ENCODE data around the gene MYL7.

The MYL7 gene

DNA sequence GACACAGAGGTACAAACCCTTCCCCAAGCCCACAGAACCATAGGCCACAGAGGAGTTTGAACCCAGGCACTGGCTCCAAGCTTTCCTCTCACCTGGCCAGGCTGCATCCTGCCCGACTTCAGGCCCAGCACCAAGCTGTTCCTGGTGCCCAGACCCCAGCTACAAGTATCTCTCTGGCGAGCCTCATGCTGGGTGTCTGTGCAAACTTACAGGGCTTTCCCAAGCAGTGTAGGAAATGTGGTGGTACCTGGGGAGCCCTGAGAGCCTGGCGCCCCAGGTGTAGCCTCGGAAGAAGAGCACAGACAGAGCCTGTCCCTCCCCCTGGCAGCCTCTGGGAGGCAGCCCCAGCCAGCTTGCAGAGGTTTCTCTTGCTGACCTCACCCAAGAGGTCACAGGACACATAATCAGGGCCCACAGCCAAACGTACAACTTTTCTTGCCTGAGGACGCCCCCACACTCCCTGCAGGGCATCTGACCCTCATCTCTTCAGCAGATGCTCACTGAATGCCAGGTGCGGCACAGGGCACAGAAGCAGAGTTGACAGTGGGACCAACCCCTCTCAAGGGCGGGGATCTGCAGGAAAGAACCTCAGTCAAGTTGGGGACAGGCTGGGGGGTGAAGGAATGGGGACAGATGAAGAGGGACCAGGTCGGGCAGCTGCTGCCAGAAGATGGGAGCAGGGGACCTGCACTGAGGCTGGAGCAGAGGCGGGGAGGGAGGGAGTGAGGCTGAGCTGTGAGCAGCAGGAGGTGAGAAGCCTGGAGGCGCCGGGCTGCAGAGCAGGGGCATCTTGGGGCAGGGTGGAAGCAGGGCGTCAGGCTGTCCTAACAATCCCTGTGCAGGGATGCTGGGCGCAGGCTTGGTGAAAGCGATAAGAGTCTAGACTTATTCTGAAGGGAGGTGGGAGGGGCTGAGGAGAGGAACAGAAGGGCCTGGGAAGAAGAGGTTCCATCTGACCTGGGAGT, 16.3 kb upstream of the MYL7 start:
- Histone ChIP-seq H3K36me3 (ENCODE audit: control insufficient read depth, insufficient read depth, low read length) (no peaks in the 10 kb centered on the region), H3K27ac (ENCODE audit: low read length) (no peak overlapping the region), H3K4me3 (ENCODE audit: low read length) (no peak overlapping the region), H3K9me3 (ENCODE audit: control insufficient read depth, insufficient read depth, low read length) (no peaks in the 10 kb centered on the region), H3K27me3 (ENCODE audit: control insufficient read depth, insufficient read depth, low read length) (no peaks in the 10 kb centered on the region), H3K4me1 (ENCODE audit: control insufficient read depth, insufficient read depth, low read length) (peaks cover 1% of the 10 kb centered on the region; the same call in 1 of the 2 replicates)
- no CpG with 5 or more reads among the region's 15 CpGs for WGBS (ENCODE audit: insufficient coverage, insufficient read length)
- DNase-seq (ENCODE audit: low read depth, low spot score): no peak

DNA sequence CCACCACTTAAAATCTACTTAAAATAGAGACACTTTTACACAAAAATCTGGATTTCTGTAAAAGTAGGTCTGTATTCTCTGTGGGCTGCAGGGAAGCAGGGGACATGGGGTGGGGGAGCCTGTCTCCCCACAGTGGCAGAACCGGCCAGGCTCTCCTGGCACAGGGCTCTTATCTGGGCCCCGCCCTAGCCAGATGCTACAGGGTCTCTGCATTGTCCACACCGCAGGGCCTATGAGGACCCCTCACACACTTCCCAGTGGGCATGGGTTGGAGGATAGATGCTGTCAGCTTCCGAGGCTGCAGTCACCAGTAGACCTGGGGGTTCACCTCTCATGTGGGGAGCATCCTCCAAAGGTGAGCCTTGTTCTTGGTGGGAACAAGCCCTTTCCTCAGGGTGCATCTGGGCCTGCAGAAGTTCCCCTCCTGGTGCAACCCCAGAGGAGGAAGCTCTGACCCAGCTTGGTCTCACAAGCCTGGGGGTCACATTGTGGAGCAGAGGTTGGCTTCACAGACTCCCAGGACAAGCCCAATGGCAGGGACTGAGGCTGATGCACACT, 15.4 kb upstream of the MYL7 start:
- DNase-seq (ENCODE audit: low read depth, low spot score): no peak
- H3K9me3 ChIP-seq (ENCODE audit: control insufficient read depth, insufficient read depth, low read length): no peaks in the 10 kb centered on the region
- H3K4me3 ChIP-seq (ENCODE audit: low read length): no peak overlapping the region
- no peak overlapping the region for H3K27ac ChIP-seq (ENCODE audit: low read length)
- no CpG with 5 or more reads among the region's 4 CpGs for WGBS (ENCODE audit: insufficient coverage, insufficient read length)
- peaks cover 1% of the 10 kb centered on the region; the same call in 1 of the 2 replicates for H3K4me1 ChIP-seq (ENCODE audit: control insufficient read depth, insufficient read depth, low read length)
- no peaks in the 10 kb centered on the region for H3K36me3 ChIP-seq (ENCODE audit: control insufficient read depth, insufficient read depth, low read length)
- H3K27me3 ChIP-seq (ENCODE audit: control insufficient read depth, insufficient read depth, low read length): no peaks in the 10 kb centered on the region

- H3K4me1 ChIP-seq (ENCODE audit: control insufficient read depth, insufficient read depth, low read length): peaks cover 1% of the 10 kb centered on the region; the same call in 1 of the 2 replicates
- no peak overlapping the region for H3K4me3 ChIP-seq (ENCODE audit: low read length)
- H3K9me3 ChIP-seq (ENCODE audit: control insufficient read depth, insufficient read depth, low read length): no peaks in the 10 kb centered on the region
- no peak for DNase-seq (ENCODE audit: low read depth, low spot score)
- WGBS (ENCODE audit: insufficient coverage, insufficient read length): no CpG with 5 or more reads among the region's 8 CpGs
- H3K36me3 ChIP-seq (ENCODE audit: control insufficient read depth, insufficient read depth, low read length): no peaks in the 10 kb centered on the region
- no peak overlapping the region for H3K27ac ChIP-seq (ENCODE audit: low read length)
- H3K27me3 ChIP-seq (ENCODE audit: control insufficient read depth, insufficient read depth, low read length): no peaks in the 10 kb centered on the region
These were observed 14.4 kb upstream of the MYL7 start for GRCh38 chr7:44155191-44156185.

GRCh38 chr7:44154703-44155102, 13.6 kb upstream of the MYL7 start:
- no peak for DNase-seq (ENCODE audit: low read depth, low spot score)
- peaks cover 1% of the 10 kb centered on the region; the same call in 1 of the 2 replicates for H3K4me1 ChIP-seq (ENCODE audit: control insufficient read depth, insufficient read depth, low read length)
- no peaks in the 10 kb centered on the region for H3K27me3 ChIP-seq (ENCODE audit: control insufficient read depth, insufficient read depth, low read length)
- no peaks in the 10 kb centered on the region for H3K36me3 ChIP-seq (ENCODE audit: control insufficient read depth, insufficient read depth, low read length)
- no peak overlapping the region for H3K4me3 ChIP-seq (ENCODE audit: low read length)
- no CpG with 5 or more reads among the region's 3 CpGs for WGBS (ENCODE audit: insufficient coverage, insufficient read length)
- H3K9me3 ChIP-seq (ENCODE audit: control insufficient read depth, insufficient read depth, low read length): no peaks in the 10 kb centered on the region
- H3K27ac ChIP-seq (ENCODE audit: low read length): no peak overlapping the region

GRCh38 chr7:44153948-44154335, 12.8 kb upstream of the MYL7 start:
- DNase-seq (ENCODE audit: low read depth, low spot score): no peak
- Histone ChIP-seq H3K36me3 (ENCODE audit: control insufficient read depth, insufficient read depth, low read length) (no peaks in the 10 kb centered on the region), H3K4me3 (ENCODE audit: low read length) (no peak overlapping the region), H3K9me3 (ENCODE audit: control insufficient read depth, insufficient read depth, low read length) (no peaks in the 10 kb centered on the region), H3K4me1 (ENCODE audit: control insufficient read depth, insufficient read depth, low read length) (peaks cover 1% of the 10 kb centered on the region; the same call in 1 of the 2 replicates), H3K27me3 (ENCODE audit: control insufficient read depth, insufficient read depth, low read length) (no peaks in the 10 kb centered on the region), H3K27ac (ENCODE audit: low read length) (no peak overlapping the region)
- WGBS (ENCODE audit: insufficient coverage, insufficient read length): no CpG with 5 or more reads among the region's 5 CpGs

DNA sequence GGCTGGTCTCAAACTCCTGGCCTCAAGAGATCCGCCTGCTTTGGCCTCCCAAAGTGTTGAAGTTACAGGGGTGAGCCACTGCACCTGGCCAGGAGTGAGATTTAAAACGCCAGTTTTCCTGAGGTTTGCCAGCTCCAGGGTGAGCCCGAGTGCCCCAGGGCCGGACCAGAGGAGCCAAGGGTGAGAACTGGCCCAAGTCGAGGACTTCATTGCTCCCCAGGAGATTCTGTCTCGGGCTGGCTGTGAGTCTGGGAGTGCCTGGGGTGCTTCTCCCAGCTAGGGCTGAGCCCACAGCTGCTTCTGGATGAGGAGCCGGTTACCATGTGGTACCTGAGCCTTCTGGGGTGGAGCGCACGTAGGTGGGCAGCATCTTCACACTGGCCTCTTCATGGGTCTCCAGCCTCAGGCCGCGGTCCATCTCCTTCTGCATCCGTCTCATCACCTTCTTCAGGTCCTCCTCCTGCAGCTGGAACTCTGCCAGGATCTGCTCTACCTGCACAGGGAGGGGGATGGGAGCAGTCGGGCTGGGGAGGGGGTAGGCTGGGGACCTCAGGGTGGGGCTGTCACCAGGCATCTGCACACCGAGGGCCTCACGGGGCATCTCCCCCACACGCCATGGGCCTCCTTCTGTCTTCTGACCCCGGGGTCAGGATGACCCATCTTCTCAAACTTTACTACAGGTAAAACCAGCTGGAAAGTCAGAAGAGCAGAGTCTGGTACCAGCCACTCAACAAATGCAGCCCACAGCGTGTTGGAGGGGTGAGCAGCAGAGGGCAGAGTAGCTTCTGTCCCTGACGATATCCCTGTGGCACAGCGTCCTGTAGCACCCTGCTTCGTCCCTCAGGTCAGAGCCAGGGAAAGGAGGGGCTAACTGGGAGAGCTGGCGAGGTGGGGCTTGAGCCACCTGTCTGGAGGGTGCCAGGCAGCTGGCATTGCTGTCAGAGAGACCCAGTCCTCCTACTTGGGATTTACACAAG, 12.1 kb upstream of the MYL7 start:
- H3K36me3 ChIP-seq (ENCODE audit: control insufficient read depth, insufficient read depth, low read length): no peaks in the 10 kb centered on the region
- H3K9me3 ChIP-seq (ENCODE audit: control insufficient read depth, insufficient read depth, low read length): no peaks in the 10 kb centered on the region
- H3K4me3 ChIP-seq (ENCODE audit: low read length): no peak overlapping the region
- no peaks in the 10 kb centered on the region for H3K27me3 ChIP-seq (ENCODE audit: control insufficient read depth, insufficient read depth, low read length)
- H3K27ac ChIP-seq (ENCODE audit: low read length): no peak overlapping the region
- no CpG with 5 or more reads among the region's 22 CpGs for WGBS (ENCODE audit: insufficient coverage, insufficient read length)
- no peak for DNase-seq (ENCODE audit: low read depth, low spot score)
- H3K4me1 ChIP-seq (ENCODE audit: control insufficient read depth, insufficient read depth, low read length): peaks cover 1% of the 10 kb centered on the region; the same call in 1 of the 2 replicates

GRCh38 chr7:44151956-44152355, 10.8 kb upstream of the MYL7 start:
- WGBS (ENCODE audit: insufficient coverage, insufficient read length): no CpG with 5 or more reads among the region's 9 CpGs
- no peaks in the 10 kb centered on the region for H3K36me3 ChIP-seq (ENCODE audit: control insufficient read depth, insufficient read depth, low read length)
- no peaks in the 10 kb centered on the region for H3K9me3 ChIP-seq (ENCODE audit: control insufficient read depth, insufficient read depth, low read length)
- H3K27me3 ChIP-seq (ENCODE audit: control insufficient read depth, insufficient read depth, low read length): no peaks in the 10 kb centered on the region
- no peak for DNase-seq (ENCODE audit: low read depth, low spot score)
- no peak overlapping the region for H3K27ac ChIP-seq (ENCODE audit: low read length)
- 0 out of 2 replicates have a peak, but pooled peaks cover 2% of the 10 kb centered on the region for H3K4me1 ChIP-seq (ENCODE audit: control insufficient read depth, insufficient read depth, low read length)
- no peak overlapping the region for H3K4me3 ChIP-seq (ENCODE audit: low read length)

GRCh38 chr7:44150966-44151941, 10.1 kb upstream of the MYL7 start:
- no peaks in the 10 kb centered on the region for H3K36me3 ChIP-seq (ENCODE audit: control insufficient read depth, insufficient read depth, low read length)
- DNase-seq (ENCODE audit: low read depth, low spot score): no peak
- H3K9me3 ChIP-seq (ENCODE audit: control insufficient read depth, insufficient read depth, low read length): no peaks in the 10 kb centered on the region
- H3K27ac ChIP-seq (ENCODE audit: low read length): no peak overlapping the region
- 0 out of 2 replicates have a peak, but pooled peaks cover 2% of the 10 kb centered on the region for H3K4me1 ChIP-seq (ENCODE audit: control insufficient read depth, insufficient read depth, low read length)
- H3K4me3 ChIP-seq (ENCODE audit: low read length): no peak overlapping the region
- no CpG with 5 or more reads among the region's 16 CpGs for WGBS (ENCODE audit: insufficient coverage, insufficient read length)
- no peaks in the 10 kb centered on the region for H3K27me3 ChIP-seq (ENCODE audit: control insufficient read depth, insufficient read depth, low read length)

Measured in iPS DF 6.9 (cell line).